Measurements from ENCODE around the gene GIPC2.
"Not testable (repeated sequence)": the region's sequence is repeated elsewhere in the genome, so short reads cannot be mapped to it uniquely, and the experiment has no call there.

GIPC2 gene

DNA sequence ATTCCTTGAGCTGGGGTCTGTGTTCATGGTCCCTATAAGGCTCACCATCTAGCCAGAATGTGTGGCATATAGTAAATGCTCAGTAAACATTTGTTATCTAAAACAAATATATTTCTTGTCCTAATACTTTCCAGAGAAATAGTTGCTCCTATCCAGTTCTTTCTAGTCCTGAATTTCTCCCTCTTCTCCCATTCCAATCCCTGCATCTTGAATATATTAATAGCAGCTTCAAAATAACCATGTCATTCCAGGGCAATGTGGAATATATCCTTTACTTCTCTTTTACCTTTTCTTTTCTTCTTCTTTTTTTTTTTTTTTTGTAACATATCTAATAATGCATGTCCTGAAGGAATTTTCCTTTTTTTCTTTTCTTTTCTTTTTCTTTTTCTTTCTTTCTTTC, 30.6 kb upstream of the GIPC2 start:
- no peak for DNase-seq (ENCODE audit: low spot score in 2 of 2)
- Histone ChIP-seq H3K36me3 (replicated peaks) (peaks cover 3% of the 10 kb centered on the region), H3K9me3 (no peaks in the 10 kb centered on the region), H3K4me1 (peaks cover 2% of the 10 kb centered on the region; the same call in 1 of the 2 replicates), H3K27me3 (ENCODE audit: low read depth) (no peaks in the 10 kb centered on the region), H3K4me3 (no peak overlapping the region)
- in situ Hi-C loops (cut with MboI; ENCODE audit: low sequenced_read_pairs): no loop called here

DNA sequence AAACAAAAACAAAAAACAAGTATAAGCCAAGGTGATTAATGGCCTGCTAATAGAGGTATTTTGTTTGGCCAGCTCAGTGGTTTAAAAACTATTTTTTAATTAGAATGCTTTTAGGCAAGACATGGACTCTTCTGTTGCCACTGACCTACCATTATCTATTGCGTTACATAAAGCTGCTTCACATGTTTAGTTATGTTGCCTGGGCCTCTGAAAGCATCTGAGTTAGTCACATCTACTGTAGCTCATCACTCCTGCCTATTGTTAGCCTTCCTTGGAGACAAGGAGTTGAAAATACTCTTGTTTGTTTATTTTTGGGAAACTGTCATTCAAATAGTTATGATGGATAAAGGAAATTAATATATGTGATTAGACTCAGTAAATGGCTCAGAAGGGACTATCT, 26.7 kb upstream of the GIPC2 start:
- Histone ChIP-seq H3K36me3 (replicated peaks) (peaks cover 3% of the 10 kb centered on the region), H3K4me3 (no peak overlapping the region), H3K4me1 (no peaks in the 10 kb centered on the region), H3K27me3 (ENCODE audit: low read depth) (no peaks in the 10 kb centered on the region), H3K9me3 (no peaks in the 10 kb centered on the region)
- in situ Hi-C loops (cut with MboI; ENCODE audit: low sequenced_read_pairs): no loop called here
- no peak for DNase-seq (ENCODE audit: low spot score in 2 of 2)

DNA sequence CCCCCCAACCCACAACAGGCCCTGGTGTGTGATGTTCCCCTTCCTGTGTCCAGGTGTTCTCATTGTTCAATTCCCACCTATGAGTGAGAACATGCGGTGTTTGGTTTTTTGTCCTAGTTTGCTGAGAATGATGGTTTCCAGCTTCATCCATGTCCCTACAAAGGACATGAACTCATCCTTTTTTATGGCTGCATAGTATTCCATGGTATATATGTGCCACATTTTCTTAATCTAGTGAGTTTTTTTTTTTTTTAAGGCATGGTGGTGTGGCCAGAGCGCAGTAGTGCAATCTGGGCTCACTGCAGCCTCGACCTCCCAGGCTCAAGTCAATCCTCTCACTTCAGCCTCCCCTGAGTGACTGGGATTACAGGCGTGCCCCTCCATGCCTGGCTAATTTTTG, 24.6 kb upstream of the GIPC2 start:
- H3K9me3 ChIP-seq; DNase-seq (ENCODE audit: low spot score in 2 of 2); H3K36me3 ChIP-seq (replicated peaks); H3K4me3 ChIP-seq; in situ Hi-C loops (cut with MboI; ENCODE audit: low sequenced_read_pairs); H3K4me1 ChIP-seq; H3K27me3 ChIP-seq (ENCODE audit: low read depth): not testable (repeated sequence)

DNA sequence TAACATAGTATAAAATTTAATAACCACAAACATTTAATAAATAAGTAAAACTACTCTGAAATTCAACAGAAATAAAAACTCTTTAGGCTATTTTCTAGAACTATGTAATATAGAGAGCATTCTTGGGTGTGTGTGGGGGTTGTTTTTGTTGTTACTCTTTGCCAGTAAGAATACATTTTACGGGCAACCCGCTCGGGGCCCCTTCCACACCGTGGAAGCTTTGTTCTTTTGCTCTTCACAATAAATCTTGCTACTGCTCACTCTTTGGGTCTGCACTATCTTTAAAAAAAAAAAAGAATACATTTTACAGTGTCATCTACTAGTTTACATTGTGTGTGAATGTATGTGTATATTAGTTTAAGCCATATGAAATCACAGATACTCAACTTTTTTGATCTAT, 16.0 kb upstream of the GIPC2 start:
- Histone ChIP-seq H3K4me1 (no peaks in the 10 kb centered on the region), H3K36me3 (replicated peaks) (no peaks in the 10 kb centered on the region), H3K9me3 (no peaks in the 10 kb centered on the region), H3K27me3 (ENCODE audit: low read depth) (no peaks in the 10 kb centered on the region), H3K4me3 (no peak overlapping the region)
- DNase-seq (ENCODE audit: low spot score in 2 of 2): no peak
- in situ Hi-C loops (cut with MboI; ENCODE audit: low sequenced_read_pairs): no loop called here

DNA sequence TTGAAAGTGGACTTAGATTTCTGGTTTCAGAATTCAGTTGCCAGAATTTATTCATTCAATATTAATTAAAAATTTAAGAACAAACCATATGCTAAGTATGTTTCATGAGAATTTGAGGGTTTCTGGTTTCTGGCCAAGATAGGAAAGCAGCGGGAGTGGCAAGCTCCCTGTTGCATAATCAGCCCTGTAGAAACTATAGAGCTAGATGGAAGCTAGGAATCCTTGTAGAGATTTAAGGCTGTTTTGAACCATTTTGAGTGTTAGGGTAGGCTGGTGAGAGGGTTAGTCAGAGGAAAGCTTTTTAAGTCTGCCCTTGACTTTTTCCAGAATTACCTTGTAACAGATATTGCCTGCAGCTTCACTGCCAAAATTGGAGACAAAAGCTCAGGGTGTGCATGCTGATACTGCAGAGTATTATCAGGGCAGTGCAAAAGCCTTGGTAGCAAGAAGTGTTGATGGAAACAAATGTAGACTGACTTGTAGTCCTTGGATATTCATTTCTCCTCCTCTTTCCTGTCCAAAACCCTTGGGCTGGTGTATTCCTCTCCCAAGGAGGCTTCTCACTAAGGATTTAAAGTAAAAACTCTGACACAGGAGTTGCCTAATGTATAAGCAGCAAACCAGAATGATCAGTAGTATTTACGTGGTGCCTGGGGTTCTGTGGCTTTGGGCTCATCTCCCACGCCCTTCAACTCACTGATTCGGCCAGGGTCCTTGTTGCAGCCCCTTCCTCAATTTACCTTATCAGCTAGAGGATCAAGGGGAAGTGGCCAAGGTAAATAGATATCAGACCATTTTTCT, 12.6 kb upstream of the GIPC2 start:
- in situ Hi-C loops (cut with MboI; ENCODE audit: low sequenced_read_pairs): no loop called here
- no peak for DNase-seq (ENCODE audit: low spot score in 2 of 2)
- Histone ChIP-seq H3K4me3 (no peak overlapping the region), H3K27me3 (ENCODE audit: low read depth) (no peaks in the 10 kb centered on the region), H3K9me3 (no peaks in the 10 kb centered on the region), H3K4me1 (no peaks in the 10 kb centered on the region), H3K36me3 (replicated peaks) (no peaks in the 10 kb centered on the region)

DNA sequence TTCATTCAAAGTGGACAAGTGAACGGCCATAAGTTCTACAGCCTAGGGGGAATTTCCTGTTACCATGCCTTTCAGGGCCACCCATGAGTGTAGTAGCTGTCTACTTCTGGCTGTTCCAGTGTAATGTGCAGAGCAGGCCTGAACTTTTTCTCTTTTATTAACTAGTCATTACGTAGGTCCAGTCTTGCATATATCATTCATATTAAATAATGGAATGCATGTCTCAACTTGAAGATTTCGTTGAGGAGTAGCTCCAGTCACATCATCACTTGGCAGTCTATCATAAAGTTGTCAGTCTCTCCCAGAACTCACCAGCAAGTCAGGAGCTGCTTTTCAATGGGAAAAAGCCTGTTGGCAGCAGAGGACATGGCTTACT, 12.0 kb upstream of the GIPC2 start:
- no peaks in the 10 kb centered on the region for H3K9me3 ChIP-seq
- in situ Hi-C loops (cut with MboI; ENCODE audit: low sequenced_read_pairs): no loop called here
- H3K36me3 ChIP-seq (replicated peaks): no peaks in the 10 kb centered on the region
- no peaks in the 10 kb centered on the region for H3K4me1 ChIP-seq
- no peak for DNase-seq (ENCODE audit: low spot score in 2 of 2)
- no peak overlapping the region for H3K4me3 ChIP-seq
- no peaks in the 10 kb centered on the region for H3K27me3 ChIP-seq (ENCODE audit: low read depth)

DNA sequence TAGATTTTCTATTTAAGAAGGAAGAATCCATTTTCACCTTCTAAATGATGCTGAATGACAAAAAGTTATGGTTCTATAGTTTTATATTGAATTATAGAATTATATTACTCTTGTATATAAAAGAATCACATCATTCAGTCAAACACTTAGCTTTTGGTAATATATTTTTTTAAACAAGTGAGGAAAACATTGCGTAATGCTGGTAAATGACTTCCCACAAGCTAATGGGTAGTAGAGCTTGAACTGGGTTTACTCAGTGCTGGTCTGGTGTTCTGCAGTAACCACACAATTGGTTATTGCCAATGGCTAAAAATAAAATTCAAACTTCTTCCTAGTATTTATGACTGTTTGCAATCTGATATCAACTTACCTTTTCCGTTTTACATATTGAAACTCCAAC, 10.6 kb upstream of the GIPC2 start:
- Histone ChIP-seq H3K4me3 (no peak overlapping the region), H3K27me3 (ENCODE audit: low read depth) (no peaks in the 10 kb centered on the region), H3K9me3 (no peaks in the 10 kb centered on the region), H3K36me3 (replicated peaks) (no peaks in the 10 kb centered on the region), H3K4me1 (no peaks in the 10 kb centered on the region)
- in situ Hi-C loops (cut with MboI; ENCODE audit: low sequenced_read_pairs): no loop called here
- DNase-seq (ENCODE audit: low spot score in 2 of 2): no peak

DNA sequence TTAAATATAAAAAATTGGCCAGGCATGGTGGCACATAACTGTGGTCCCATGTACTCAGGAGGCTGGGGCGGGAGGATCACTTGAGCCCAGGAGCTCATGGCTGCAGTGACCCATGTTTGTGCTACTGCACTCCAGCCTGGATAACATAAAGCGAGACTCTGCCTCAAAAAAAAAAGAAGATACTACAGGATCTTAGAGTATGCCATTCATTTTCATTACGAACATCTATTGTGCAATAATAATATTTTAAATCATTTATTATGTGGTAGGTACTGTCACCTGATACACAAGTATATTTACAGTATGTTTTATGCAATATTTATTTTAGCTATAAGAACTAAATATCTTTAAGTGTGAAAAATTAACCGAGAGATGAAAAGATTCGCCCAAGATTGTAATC, 9.3 kb upstream of the GIPC2 start:
- in situ Hi-C loops (cut with MboI; ENCODE audit: low sequenced_read_pairs): no loop called here
- Histone ChIP-seq H3K4me1 (no peaks in the 10 kb centered on the region), H3K9me3 (no peaks in the 10 kb centered on the region), H3K27me3 (ENCODE audit: low read depth) (no peaks in the 10 kb centered on the region), H3K4me3 (no peak overlapping the region), H3K36me3 (replicated peaks) (no peaks in the 10 kb centered on the region)
- DNase-seq (ENCODE audit: low spot score in 2 of 2): no peak

DNA sequence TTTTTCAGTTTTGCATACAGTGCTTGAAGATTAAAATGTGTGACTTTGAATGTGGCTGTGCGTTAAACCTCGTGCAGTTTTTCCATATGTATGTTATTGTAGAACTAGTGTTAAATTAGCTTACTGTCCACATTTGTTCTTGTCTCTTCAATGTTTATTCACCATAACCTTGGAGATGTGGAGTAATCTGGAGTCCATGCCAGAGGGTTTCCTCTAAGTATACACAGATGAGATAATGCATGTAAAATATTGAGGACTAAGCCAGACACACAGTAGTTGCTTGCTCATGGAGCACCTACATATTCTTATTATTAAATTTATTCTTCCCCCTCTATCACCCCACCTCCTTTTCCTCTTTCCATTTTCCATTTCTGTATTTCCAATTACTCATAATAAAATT, 7.7 kb upstream of the GIPC2 start:
- no peaks in the 10 kb centered on the region for H3K4me1 ChIP-seq
- H3K4me3 ChIP-seq: no peak overlapping the region
- H3K9me3 ChIP-seq: no peaks in the 10 kb centered on the region
- H3K27me3 ChIP-seq (ENCODE audit: low read depth): no peaks in the 10 kb centered on the region
- DNase-seq (ENCODE audit: low spot score in 2 of 2): no peak
- H3K36me3 ChIP-seq (replicated peaks): no peaks in the 10 kb centered on the region
- in situ Hi-C loops (cut with MboI; ENCODE audit: low sequenced_read_pairs): no loop called here

DNA sequence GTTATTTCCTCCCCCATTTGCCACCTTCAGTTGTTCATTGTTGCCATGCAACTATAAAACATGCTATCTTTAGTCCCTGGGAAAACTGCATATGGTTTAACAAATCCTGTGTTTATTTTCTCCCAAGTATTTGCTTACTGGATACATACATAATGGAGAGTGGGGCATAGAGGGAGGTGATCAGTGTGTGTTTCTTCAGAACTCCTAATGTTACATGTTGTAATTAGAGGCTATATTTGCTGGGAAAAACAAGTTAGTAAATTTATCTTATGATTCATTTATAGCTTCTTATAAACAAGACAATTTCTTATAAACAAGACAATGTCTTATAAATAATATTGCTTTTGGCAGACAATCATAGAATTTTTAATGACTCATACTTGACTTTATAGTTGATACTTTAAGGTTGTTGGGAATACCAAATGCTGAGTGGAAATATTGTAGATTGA, 7.3 kb upstream of the GIPC2 start:
- in situ Hi-C loops (cut with MboI; ENCODE audit: low sequenced_read_pairs): no loop called here
- Histone ChIP-seq H3K27me3 (ENCODE audit: low read depth) (no peaks in the 10 kb centered on the region), H3K9me3 (no peaks in the 10 kb centered on the region), H3K4me3 (no peak overlapping the region), H3K4me1 (no peaks in the 10 kb centered on the region), H3K36me3 (replicated peaks) (no peaks in the 10 kb centered on the region)
- DNase-seq (ENCODE audit: low spot score in 2 of 2): no peak

DNA sequence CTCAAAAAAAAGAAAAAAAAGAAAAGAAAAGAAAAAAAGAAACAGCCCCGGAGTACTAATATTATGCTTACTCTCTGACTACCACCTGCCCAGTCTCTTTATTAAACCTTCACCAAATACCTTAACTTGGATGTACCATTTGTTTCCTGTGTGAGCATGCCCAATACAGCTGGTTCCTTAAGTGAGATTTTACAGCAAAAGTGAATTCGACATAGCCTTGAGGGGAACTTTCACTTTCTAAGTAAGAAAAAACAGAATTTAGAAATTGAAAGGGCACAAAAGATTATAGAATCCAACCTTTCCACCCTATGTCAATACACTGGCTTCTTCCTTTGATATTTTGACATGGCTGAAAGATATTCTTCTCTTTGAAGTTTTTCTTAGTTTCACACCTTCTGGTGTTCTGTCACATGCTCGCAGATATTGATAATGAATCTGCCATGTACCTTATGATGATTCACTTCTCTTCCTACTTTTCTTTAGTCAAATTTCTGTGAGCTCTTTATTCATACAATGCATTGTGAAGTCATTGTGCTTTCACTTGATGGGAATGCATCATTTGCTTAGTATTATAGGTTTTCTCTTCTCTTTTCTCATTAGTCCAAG, 5.2 kb upstream of the GIPC2 start:
- in situ Hi-C loops (cut with MboI; ENCODE audit: low sequenced_read_pairs): no loop called here

DNA sequence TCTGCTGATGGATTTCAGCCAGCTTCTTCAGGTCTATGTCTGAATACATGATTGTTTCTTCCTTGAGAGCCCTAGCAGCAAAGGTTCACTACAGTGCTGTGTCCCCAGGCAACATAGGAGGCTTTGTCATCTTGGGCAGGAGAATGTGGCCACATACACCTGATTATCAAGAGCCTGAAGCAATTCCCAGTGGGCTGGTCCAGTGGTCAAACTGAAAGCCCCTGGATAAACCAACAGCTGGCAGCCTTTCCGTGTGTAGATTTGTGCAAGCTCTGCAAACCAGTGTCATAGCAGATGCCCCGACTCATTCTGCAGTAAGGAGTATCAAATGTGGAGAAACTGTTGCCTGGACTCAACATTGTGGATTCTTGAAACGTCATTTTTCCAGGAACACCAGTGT, 2.3 kb upstream of the GIPC2 start:
- DNase-seq (ENCODE audit: low spot score in 2 of 2): no peak
- H3K4me3 ChIP-seq: no peak overlapping the region
- no peaks in the 10 kb centered on the region for H3K27me3 ChIP-seq (ENCODE audit: low read depth)
- in situ Hi-C loops (cut with MboI; ENCODE audit: low sequenced_read_pairs): no loop called here
- H3K9me3 ChIP-seq: no peaks in the 10 kb centered on the region
- H3K4me1 ChIP-seq: no peaks in the 10 kb centered on the region
- H3K36me3 ChIP-seq (replicated peaks): no peaks in the 10 kb centered on the region

More for the DNA sequence above, 5.2 kb upstream of the GIPC2 start:
- DNase-seq (ENCODE audit: low spot score in 2 of 2): no peak
- no peaks in the 10 kb centered on the region for H3K27me3 ChIP-seq (ENCODE audit: low read depth)
- no peaks in the 10 kb centered on the region for H3K9me3 ChIP-seq
- H3K36me3 ChIP-seq (replicated peaks): no peaks in the 10 kb centered on the region
- no peak overlapping the region for H3K4me3 ChIP-seq
- no peaks in the 10 kb centered on the region for H3K4me1 ChIP-seq

DNA sequence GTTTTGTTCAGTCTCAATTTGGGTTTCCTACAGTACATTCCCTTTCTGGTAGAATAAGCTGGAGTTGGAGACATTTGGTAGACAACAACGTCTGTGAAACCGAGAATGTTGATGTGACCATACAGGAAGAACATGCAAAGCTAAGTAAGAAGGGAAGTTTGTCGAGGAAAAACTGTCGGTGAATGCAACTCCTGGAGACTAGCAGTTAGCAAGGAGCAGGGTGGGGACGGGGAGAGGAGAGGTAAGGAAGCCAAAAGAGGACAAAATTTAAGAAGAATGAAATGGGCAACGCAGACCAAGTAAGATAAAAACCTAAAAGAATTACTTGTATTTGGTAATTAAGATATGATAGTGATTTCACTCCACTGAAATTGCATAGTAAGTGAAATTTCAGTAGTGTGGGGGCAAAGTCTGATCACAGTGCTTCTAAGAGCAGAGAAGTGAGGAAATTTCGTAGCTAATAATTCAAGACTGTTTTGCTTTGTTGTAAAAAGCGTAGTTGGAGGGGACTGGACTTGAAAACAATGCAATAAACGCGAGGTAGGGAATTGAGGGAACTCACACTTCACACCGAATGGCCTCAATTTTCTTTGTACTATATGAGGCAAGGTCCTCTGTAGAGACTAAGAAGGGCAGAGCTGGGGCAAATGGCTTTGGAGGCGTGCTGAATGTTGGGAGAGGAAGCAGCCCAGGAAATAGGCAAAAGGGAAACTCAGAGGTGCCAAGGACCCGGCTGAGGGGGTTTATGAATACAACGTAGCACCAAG, 787 bp upstream of the GIPC2 start:
- no peak overlapping the region for H3K4me3 ChIP-seq
- no peak for DNase-seq (ENCODE audit: low spot score in 2 of 2)
- in situ Hi-C loops (cut with MboI; ENCODE audit: low sequenced_read_pairs): no loop called here
- H3K36me3 ChIP-seq (replicated peaks): no peaks in the 10 kb centered on the region
- no peaks in the 10 kb centered on the region for H3K27me3 ChIP-seq (ENCODE audit: low read depth)
- H3K9me3 ChIP-seq: no peaks in the 10 kb centered on the region
- no peaks in the 10 kb centered on the region for H3K4me1 ChIP-seq

DNA sequence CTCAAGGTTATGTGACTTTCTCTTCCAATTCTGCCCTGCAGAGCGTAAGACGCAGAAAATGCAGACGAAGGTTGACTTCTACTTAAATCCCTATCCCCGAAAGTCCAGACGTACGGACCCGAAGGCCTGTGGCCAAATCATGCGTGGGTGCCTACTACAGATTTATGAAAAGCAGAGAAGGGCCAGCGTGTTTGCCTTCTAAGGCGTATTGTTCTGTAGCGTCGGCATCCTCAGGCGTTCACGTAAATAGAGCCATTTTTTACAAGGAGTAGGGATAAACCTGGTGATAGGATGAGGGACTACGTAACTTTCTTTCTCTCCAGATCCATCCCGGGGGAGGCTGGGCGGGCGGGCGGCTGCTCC, 222 bp upstream of the GIPC2 start:
- no peaks in the 10 kb centered on the region for H3K9me3 ChIP-seq
- no peak overlapping the region for H3K4me3 ChIP-seq
- in situ Hi-C loops (cut with MboI; ENCODE audit: low sequenced_read_pairs): no loop called here
- no peak for DNase-seq (ENCODE audit: low spot score in 2 of 2)
- no peaks in the 10 kb centered on the region for H3K27me3 ChIP-seq (ENCODE audit: low read depth)
- H3K36me3 ChIP-seq (replicated peaks): no peaks in the 10 kb centered on the region
- no peaks in the 10 kb centered on the region for H3K4me1 ChIP-seq

Measured in HAP-1 (cell line).